Fibroblast of skin of scalp (primary cell): Measurements from ENCODE around the gene RNU6-1.
A peak's percentile ranks its signal among the peaks of the same experiment; 100 is the strongest.

Source experiments
- DNase-seq: peaks from one replicate; pipeline ENCODE4 v3.0.0-alpha.2; 2013

The RNU6-1 gene

DNA sequence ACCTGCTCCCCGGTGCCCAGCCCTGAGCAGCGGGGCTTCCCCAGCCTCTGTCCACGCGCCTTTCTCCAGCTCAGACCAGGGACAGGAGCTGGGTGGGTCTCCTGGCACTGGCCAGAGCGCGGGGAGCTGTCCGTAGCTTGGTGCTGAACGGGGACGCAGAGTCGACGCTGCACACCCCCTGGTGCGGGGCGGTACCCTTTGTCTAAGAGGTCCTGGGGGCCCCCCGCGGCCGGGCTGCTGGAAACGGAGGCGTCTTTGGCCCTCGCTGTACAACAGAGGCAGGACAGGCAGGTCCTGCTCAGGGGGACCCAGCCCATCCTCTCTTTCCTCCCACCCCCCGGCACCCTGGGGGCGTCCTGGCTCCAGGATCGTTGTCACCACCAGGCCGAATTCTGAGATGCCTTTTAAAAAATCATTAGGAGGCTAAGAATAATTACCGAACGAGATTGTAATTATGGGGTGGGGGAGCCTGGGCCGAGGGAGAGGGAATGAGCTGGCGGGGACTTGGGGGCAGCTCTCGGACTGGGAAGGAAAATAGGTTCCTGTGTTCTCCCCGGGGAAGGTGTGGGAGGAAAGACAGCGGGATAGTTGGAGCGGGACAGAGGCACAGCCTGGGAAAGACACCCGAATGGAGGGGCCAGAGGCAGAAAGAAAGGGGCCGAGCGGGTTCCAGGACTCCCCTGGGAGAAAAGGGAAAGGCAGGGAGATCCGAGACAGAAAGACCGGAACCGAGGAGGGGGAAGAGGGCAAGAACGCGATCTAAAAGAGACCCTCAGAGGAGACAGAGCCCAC is 18.7 kb downstream of the RNU6-1 start:
- peak; percentile 60 for DNase-seq

DNA sequence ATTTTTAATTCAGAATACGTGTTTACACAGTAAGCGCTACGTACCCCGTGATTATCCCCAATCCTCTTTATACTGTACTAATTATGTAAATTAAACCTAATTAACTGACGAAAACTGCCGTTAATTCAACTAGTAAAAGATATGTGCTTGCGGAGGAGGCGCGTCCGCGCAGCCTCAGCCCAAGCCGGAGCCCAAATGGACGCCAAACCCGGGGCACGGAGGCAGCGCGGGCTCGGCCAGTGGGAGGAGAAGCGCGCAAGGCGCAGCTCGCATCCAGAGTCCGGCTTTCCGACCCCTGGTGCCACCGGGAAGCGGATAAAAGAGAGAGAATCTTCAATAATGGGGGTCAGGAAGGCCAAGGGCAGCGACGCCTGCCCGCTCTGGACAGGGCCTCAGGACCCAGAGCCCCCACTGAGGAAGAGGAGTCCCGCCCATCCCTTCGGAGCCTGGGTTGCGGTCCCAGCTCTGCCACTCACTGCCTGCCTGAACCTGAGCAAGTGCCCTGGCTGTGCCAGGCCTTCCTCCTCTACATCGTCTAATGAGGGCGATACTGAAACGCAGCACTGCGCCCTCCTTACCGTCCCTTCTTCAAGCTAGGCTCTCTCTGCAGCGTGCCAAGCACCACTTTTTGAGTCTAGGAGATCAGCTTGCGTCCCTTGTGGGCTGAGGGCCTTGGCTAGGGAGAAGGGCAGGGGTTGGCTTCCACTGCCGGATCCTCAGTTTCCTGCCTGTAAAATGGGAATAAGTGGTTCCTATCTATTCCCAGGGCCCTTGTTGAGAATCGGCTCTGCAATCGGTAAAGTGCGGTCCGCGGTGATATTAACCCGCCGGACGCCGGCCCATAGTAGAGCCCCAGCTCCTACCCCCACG is 19.5 kb downstream of the RNU6-1 start:
- no peak for DNase-seq

DNA sequence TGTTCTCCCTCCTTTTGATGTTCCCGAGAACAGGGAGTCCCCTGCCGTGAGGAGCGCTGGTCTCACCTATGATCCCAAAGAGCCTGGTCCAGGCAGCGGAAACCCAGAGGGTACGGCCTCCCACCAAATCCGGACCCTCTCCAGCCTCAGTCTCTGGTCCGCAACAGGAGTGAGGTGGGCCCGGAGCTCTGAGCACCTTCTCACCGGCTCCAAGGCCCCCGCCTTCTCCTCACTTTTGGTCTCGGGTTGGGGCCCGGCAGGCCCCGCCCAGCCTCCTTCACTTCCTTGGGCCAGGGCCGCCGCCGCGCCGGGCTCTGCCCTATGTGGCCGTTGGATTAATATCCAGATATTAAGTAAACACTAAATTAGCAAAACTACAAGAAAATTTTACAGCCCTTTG is 20.2 kb downstream of the RNU6-1 start:
- no peak for DNase-seq

DNA sequence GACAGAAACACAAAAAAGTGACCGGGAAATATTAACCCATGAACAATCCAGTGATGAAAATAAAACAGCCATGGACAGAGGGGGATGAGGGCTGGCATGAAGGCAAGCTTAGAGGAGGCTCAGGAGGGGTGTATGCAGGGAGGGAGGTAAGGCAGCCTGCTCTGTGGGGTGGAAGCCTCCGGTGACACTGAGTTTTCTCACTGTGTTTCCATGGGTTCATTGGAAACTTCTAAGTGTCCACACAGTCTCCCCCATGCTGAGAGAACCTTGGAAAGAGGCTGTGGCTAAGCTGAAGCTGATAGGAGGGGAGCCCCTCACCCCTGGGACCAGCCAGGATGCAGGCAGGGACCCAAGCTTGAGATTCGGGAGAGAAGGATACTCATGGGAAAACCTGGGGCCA is 21.4 kb downstream of the RNU6-1 start:
- no peak for DNase-seq

DNA sequence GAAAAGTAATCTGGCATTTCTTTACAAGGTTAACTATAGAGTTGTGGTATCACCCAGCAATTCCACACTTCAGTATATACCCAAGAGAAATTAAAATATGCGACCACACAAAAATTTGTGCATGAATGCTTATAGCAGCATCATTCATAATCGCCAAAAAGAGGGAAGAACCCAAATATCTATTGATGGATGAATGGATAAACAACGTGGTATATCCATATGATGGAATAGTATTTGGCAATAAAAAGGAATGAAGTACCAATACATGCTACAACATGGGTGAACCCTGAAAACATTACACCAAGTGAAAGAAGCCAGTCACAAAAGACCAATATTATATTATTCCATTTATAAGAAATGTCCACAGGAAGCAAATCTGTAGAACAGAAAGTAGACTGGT is 23.2 kb downstream of the RNU6-1 start:
- DNase-seq = no peak

DNA sequence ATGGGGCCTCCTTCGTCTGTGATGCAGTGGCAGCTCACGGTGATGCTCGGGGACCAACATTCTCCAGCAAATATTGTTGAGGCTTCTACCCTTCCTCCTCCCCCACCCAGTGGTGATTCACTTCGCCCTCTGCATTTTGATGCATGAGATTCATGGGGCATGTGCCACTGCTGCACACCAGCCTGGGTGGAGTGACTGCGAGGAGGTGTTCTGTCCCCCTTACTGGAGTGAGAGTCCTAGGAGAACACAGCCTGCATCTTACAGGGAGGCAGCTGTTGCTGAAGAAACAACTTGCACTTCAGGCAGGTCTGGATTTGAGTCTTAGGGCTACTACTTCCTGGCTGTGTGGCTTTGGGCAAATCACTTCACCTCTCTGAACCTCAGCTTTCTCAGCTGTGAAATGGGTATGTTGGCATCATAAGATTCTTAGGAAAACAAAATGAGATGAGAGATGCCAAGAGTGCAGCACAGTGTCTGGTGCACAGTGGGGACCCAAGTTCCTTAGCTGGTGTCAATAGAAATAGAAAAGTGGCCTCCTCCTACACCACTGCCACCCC is 24.7 kb downstream of the RNU6-1 start:
- DNase-seq = no peak

DNA sequence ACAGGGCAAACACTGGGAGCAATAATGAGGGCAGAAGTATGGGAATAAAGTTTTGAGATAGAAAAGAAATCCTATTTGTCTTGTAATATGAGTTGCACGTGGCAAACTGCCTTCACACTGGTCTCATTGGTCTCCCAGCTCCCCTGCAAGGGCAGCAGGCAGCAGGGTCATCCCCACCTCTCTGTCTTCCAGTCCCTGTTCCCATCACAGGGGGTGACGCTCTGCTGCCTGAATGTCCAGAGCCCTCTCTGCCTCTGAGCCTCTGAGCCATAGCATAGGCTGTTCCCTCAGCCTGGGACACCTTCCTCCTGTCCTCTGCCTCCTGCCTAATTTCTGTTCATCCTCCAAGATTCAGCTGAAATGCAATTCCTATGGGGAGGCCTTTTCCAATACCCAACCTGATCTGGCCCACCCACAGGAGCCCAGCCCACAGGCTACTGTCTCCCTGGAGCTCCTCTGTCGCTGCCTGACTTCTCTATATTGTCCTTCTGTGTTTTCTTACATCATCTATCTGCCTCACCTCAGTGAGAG is 26.7 kb downstream of the RNU6-1 start:
- no peak for DNase-seq

DNA sequence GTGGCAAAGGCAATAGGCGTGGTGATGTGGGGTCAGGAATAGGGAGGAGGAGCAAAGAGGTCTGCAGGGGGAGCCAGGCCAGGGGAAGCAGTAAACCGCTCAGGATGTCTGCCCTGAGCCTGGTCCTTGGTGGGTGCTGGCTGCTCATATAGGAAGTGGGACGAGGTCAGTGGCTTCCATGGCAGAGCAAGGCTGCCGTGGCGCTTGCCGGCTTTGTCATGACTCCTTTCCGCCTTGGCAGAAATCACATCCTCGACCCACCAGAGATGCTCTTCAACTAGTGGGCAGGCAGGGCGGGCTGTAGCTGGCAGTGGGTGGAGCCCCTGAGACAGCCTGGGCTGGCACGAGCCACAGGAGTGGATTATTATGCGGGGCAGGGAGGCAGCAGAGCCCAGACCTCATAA is 27.6 kb downstream of the RNU6-1 start:
- DNase-seq = no peak

DNA sequence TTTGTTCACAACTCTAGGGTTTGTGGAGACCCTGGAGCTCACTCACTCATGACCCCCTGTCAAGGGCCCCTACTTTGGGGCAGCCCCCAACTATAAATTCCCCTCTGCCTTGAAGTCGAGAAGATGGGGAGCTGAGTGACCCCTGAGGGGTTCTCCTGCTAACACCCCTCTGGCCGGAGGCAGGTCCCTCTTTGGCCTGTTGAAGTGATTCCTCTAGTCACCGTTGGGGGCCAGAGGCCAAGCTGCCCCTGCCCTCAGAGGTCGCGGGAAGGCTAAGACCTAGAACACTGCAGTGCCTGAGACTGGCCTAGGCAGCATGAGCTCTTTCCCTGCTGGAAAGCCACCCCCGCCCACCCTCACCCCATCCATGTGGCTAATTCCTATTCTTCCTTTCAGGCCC is 30.0 kb downstream of the RNU6-1 start:
- DNase-seq = no peak

DNA sequence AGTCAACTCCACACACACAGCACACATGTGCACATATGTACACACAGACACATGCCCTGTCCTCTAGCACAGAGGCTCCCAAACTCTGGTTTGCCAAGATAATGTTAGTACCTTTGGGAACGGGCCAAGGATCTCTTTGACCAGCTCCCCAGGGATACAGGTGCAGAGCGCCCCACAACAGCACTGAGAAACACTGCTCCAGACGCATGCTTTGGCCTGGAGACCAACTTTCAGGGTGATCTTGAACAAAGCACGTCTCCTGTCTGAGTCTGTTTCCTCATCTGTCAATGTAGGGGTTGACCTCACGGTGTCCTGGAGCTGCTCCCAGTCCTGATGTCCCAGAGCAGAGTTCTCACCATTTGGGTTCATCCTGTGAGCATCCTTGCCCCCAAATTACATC is 30.4 kb downstream of the RNU6-1 start:
- no peak for DNase-seq

DNA sequence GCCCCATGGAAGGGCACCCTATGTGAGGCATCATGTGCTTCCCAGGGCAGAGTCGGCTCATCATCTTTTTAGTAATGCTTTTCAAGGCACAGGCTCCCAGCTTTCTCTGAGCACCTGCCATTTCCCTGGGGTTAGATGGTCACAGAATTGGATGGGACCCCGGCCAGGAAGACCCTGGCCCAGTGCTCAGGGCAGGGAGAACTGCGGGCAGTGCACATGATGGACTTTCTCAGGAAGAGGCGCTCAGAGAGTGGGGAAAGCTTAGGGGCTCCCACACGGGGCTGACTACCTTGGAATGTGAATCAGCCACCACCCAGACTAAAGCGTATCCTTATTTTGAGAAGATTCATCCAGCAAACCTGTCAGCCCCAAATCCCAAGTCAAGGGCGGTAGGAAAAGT is 31.0 kb downstream of the RNU6-1 start:
- DNase-seq = no peak

DNA sequence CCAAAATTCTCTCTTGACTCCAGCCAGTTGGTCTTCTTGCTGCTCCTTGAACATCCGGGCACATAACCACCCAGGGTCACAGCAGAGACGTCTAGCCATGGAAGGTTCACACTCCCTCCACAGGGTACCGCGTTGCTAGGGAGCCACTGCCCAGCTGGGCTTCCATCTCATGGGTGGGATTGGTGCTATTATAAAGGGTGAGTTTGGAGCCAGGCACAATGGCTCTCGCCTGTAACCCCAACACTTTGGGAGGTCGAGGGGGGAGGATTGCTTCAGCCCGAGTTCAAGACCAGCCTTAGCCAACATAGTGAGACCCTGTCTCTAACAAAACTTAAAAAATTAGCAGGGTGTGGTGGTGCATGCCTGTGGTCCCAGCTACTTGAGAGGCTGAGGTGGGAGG is 32.0 kb downstream of the RNU6-1 start:
- DNase-seq = no peak

DNA sequence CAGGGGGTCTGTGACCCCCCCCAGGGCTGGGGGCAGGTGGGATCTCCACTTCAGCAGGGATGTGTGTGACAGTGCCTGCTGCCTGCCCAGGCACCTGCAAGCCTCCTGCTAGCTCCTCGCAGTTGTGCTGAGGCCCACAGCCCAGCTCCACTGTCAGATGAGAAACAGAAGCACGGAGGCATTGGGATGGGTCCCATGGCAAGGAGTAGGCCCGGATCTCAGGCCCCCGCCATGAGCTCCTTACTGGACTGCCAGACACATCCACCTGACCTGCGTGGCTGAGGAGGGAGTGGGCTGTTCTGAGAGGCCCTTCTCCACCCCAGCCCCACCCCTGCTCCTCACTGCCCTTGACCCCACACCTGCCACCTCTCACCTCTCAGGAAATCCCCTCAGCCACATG is 32.7 kb downstream of the RNU6-1 start:
- no peak for DNase-seq

DNA sequence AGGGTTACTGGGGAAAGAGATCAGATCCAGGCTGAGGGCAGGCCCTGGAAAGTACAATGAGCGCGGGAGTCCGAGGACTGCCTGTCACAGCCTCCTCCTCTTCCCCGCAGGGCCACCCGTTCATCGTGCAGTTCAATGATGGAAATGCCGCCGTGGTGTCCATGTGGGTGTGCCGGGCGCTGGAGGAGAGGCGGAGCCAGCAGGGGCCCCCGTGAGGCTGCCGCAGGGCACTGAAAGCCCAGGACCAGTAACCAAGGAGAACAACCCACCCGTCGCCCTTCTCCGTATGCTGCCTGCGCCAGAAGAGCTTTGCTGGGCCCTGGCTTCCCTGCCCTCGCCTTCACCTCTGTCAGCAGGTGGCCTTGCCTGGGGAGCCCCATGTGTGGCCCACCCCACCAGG is 33.3 kb downstream of the RNU6-1 start:
- DNase-seq = no peak

DNA sequence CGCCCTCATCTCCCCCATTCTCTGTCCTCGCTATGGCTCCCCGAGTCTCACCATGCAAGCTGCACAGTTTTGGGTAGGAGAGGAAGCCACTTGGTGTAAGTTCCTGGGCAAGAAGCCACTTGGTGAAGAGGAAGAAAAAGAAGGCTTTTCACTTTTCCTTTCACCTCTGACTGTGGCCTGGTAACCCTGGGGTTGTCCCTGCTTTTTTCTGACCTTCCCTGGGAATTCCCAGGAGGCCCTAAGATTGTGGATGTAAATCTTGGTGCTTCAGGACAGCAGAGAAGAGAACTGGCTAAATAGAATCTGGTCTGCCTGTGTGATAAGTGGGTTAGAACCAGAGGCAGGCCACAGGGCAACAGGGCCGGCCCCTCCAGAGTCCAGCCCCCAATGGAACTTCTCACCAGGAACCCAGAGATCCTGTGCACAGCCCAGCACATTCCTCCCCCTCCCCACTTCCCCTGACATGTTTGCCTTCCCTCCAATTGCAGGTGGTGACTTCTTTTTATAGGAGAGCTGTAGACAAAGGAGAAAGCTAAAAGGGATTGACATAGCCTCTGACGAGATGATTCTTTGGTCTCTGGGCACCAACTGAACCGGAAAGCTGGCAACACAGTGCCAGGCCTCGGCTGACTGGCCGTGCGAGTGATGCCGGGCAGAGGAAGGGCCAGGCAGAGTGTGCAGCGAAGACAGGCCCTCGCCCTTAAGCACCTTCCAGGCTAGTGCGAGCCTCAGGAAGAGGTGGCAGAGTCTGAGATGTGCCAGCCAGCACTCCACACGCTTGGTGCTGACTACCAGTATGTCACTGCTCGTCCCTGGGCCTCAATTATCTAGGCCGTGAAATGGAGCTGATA is 34.0 kb downstream of the RNU6-1 start:
- no peak for DNase-seq

DNA sequence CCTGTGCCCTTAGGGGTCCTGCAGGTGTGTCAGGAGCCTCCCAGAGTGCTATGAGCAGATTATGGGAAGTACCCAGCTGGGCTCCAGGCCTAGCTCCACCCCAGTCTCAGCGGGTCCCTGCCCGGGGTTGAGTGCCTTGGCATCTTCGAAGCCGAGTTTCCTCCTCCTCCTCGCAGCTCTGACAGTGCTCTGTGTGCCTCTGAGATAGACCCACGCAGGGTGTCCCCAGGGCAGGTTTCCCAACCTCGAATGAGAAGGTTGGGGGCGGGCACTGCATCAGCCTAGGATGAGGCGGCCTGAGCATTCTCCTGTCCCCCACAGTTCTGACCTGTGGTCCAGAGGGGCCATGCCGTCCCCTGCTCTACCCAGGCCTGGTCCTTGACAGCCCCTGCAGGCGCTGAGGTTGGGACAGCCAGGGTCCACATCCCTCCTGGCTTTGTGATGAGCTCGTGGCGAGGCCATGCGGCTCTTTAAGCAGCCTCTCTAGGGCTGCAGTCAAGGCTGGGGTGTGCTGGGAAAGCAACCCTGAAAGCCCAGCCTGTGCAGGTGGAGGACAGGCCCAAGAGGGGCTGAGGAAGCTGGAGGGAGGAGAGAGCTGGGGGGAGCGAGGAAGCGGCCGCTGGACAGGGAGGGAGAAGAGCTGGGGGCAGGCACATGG is 34.7 kb downstream of the RNU6-1 start:
- DNase-seq = no peak

DNA sequence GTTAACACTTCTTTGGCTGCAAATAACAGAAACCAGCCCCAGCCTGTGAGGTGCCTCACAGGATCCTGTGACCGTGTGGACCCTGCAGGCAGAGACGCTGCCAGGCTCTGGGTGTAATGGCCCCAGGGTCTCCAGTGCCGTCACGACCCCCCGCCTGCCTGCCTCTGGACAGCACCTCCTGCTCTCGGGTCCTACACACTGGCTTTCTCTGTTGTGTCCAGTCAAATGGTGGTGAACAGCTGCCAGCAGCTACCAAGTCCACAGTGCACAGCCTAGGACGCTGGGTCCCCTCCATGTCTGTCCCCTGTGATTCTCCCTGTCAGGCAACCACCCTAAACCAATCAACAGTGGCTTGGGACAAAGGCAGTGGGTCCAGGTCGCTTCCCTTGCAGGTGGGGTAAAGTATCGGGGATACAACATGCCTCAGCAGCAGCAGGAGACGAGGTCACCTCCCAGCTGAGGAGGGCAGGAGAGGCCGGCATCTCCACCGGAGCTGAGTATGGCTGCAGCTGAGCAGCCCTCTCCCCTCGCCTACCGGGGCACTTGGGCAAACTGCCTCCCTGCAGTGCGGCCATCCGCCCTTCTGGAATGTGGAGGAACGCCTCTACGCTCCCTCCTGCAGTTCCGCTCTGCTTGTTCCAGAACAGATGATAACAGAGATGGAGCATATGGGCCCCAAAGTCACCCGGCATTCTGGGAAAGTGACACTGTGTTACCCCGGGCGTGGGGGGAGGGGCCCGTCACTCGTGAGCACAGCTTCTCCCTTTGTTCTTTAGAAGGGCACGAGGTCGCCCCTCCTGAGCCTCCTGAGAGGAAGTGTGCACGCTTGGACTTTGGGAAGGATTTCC is 35.6 kb downstream of the RNU6-1 start:
- no peak for DNase-seq

DNA sequence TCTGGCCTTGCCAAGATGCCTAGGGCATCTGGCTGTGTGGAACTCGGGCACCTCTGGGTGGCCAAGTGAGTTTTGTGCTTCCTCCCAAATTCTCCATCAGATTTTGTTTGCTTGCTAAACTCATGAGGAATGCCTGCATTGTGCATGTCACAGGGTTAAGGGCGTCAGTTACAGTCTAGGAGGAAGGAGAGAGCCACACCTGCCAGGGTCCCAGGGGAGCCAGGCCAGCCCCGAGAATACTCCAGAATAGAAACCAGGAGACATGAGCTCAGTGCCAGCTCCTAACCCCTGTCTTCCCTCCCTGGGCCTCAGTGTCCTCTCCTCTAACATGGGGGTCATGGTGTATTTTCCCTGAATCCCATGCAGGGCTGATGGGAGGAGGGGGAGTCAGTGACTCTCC is 36.5 kb downstream of the RNU6-1 start:
- DNase-seq = no peak

DNA sequence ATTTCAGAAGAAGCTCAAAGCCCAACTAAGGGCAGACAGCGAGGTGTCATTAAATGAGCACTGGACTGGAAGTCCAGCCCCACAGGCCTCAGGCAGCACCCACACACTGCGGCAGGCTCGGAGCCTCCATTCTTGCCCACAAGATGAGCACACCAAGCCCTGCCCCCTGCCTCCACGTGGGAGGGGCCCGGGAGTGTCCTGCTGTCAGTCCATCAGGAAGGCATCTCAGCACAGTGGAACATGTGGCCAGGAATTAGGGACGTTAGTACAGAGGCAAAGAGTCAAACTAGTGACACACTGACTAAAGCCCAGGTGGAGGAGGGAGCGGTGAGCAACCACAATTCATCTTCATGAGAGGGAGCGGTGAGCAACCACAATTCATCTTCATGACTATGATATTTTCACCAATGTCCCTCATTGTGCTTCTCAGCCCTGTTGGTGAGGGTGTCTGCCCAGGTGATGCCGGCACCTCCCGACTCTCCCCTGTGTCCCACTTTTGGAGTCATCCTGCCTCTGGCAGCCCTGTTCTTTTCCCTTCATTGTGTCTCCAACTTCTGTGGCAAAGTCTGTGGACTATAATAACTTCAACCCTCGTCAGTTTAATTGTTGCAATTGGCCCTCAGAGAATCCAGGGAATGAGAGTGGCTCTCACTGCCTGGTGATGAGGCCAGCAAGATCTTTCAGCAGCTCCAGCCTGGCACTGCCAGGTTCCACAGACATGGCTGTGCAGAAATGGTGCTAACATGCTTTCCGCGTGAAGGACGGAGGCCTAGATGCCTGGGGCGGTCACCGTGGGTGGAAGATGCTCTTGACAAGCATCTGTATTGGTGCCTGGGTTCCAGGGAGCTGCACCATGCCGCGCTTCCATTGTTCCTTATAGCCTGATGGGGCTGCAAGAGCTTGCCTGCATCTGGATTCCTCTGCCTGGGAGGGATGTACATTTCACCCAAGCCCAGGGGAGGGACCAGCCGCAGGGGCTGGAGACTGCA is 37.6 kb downstream of the RNU6-1 start:
- DNase-seq = no peak

DNA sequence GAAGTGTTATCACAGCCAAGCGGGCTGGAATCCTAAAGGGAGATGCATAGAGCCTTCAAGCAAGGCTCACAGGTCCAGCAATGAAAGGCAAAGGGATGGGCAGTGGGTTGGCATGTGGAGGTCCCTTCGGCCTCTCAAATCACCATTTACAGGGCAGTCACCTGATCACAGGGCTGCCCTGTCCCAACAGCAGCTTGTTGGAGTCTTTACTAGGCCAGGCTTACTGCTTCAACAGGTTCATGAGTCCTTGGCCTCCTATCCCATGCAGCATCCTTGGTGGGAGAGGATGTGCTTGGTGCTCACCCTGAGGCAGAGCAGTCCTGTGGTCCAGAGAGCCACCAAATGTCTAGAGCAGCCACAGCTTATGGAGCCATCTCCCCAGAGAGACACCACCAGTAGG is 38.7 kb downstream of the RNU6-1 start:
- no peak for DNase-seq
